B cell (primary cell): ENCODE measurements around the gene CHAC1. TPM values are rescaled to one million over a fixed set of nuclear protein-coding genes. Genes with fewer than 3 reads are reported as not detected.

Experiments
- ATAC-seq: fragments of 200-7000 bp; cut with Tn5 transposase; one replicate; pipeline ENCODE4 v1.10.0; 2021; ENCODE audit warnings: low read depth, mild to moderate bottlenecking, moderate number of reproducible peaks, moderate library complexity
- CTCF ChIA-PET: fragments of 350-600 bp; sonication (Branson Sonifier 250); formaldehyde crosslinking; loops from one replicate; lab custom pipeline; 2021; ENCODE audit warnings: antibody characterized with exemption, inconsistent platforms; lab: Charles Lee
- POLR2A ChIA-PET: fragments of 350-600 bp; sonication (Branson Sonifier 250); formaldehyde crosslinking; loops from one replicate; lab custom pipeline; 2021; ENCODE audit warnings: antibody characterized with exemption; lab: Charles Lee
- DNase-seq: peaks from one replicate; pipeline ENCODE4 v3.0.0; 2013
- H2AFZ ChIP-seq: 2 replicates; pipeline ENCODE4 v1.6.1; 2012; ENCODE audit warnings: mild to moderate bottlenecking, low read depth, low read length; ENCODE audit not compliant: insufficient read depth, poor library complexity, severe bottlenecking
- H3K27ac ChIP-seq, 2 donors: 1 replicate in 1 of 2; 2 replicates in 1 of 2; pipeline ENCODE4 v1.5.1; 2012 to 2013; ENCODE audit warnings: low read length in 2 of 2, mild to moderate bottlenecking in 2 of 2, moderate library complexity in 1 of 2
- H3K27me3 ChIP-seq, 4 experiments: fragments of 200-600 bp in 1 of 4; sonication (generic) in 1 of 4; replicated peaks in 1 of 4; 1 replicate in 2 of 4; 2 replicates in 2 of 4; pipeline versions ENCODE4 v1.6.1 to v1.7.0; 2013 to 2016; ENCODE audit warnings: low read length in 3 of 4, mild to moderate bottlenecking in 2 of 4, mixed read lengths in 1 of 4, moderate library complexity in 1 of 4; ENCODE audit not compliant: insufficient read depth in 4 of 4, control insufficient read depth in 3 of 4; ENCODE audit errors: control extremely low read depth in 1 of 4
- H3K36me3 ChIP-seq, 2 experiments: replicated peaks in 1 of 2; 1 replicate in 1 of 2; 2 replicates in 1 of 2; pipeline versions ENCODE4 v1.6.1 to v1.7.1; 2013; ENCODE audit warnings: low read length in 1 of 2; ENCODE audit not compliant: insufficient read depth in 2 of 2, control insufficient read depth in 1 of 2; ENCODE audit errors: control extremely low read depth in 1 of 2, extremely low read depth in 1 of 2
- H3K4me1 ChIP-seq, 2 donors: fragments of 200-600 bp in 1 of 2; sonication (generic) in 1 of 2; 1 replicate in 1 of 2; 2 replicates in 1 of 2; pipeline versions ENCODE4 v1.5.1 to v1.6.1; 2013 to 2017; ENCODE audit warnings: low read length in 2 of 2; ENCODE audit not compliant: control insufficient read depth in 2 of 2, insufficient read depth in 2 of 2
- H3K4me2 ChIP-seq: replicated peaks from 2 replicates; pipeline ENCODE3; 2012; ENCODE audit warnings: mild to moderate bottlenecking, low read depth, low read length; ENCODE audit not compliant: poor library complexity, severe bottlenecking
- H3K4me3 ChIP-seq, 5 experiments: fragments of 200-600 bp in 1 of 5; sonication (generic) in 1 of 5; 1 replicate in 3 of 5; 2 replicates in 2 of 5; pipeline versions ENCODE4 v1.5.1 to v1.7.0; 2011 to 2016; ENCODE audit warnings: low read length in 4 of 5, mild to moderate bottlenecking in 4 of 5, low read depth in 2 of 5, control low read depth in 1 of 5, moderate library complexity in 1 of 5; ENCODE audit not compliant: insufficient read depth in 1 of 5; ENCODE audit errors: control extremely low read depth in 1 of 5, extremely low read depth in 1 of 5
- H3K79me2 ChIP-seq: fragments of 200-600 bp; sonication (generic); one replicate; pipeline ENCODE4 v1.6.0; 2016; ENCODE audit warnings: low read length; ENCODE audit not compliant: control insufficient read depth, insufficient read depth
- H3K9ac ChIP-seq: fragments of 200-600 bp; sonication (generic); 2 replicates; pipeline ENCODE4 v1.6.1; 2017; ENCODE audit warnings: mild to moderate bottlenecking, low read length, moderate library complexity
- H3K9me3 ChIP-seq, 3 donors: one replicate each; pipeline versions ENCODE4 v1.6.1 to v1.7.1; 2013; ENCODE audit warnings: low read length in 2 of 3; ENCODE audit not compliant: control insufficient read depth in 2 of 3, insufficient read depth in 1 of 3; ENCODE audit errors: control extremely low read depth in 1 of 3
- H4K20me1 ChIP-seq: 2 replicates; pipeline ENCODE4 v1.6.0; 2012; ENCODE audit warnings: mild to moderate bottlenecking, low read length; ENCODE audit not compliant: insufficient read depth, control insufficient read depth, poor library complexity, severe bottlenecking
- H3K27ac Mint-ChIP-seq: one replicate; pipeline ENCODE4 v1.8.0; 2021; ENCODE audit warnings: mixed read lengths
- H3K27me3 Mint-ChIP-seq: one replicate; pipeline ENCODE4 v1.8.0; 2021; ENCODE audit warnings: mixed read lengths
- H3K4me1 Mint-ChIP-seq: one replicate; pipeline ENCODE4 v1.8.0; 2021; ENCODE audit warnings: mixed read lengths
- H3K4me3 Mint-ChIP-seq: one replicate; pipeline ENCODE4 v1.8.0; 2021; ENCODE audit warnings: mixed read lengths
- H3K9me3 Mint-ChIP-seq: one replicate; pipeline ENCODE4 v1.8.0; 2022; ENCODE audit warnings: mixed read lengths; ENCODE audit not compliant: insufficient read depth
- EZH2 ChIP-seq: IDR thresholded peaks from 2 replicates; pipeline ENCODE4 v1.6.1; 2012; ENCODE audit warnings: borderline replicate concordance, low read depth, mild to moderate bottlenecking, moderate library complexity, low read length; ENCODE audit not compliant: insufficient read depth, poor library complexity, severe bottlenecking
- WGBS: methylation state at CpG from one replicate; pipeline ENCODE4 v1.1.5; 2013; ENCODE audit warnings: missing lambda C conversion rate; ENCODE audit not compliant: insufficient coverage; 5-methylcytosine and 5-hydroxymethylcytosine counted together
- intact Hi-C: fragments of 100-400 bp; cut with micrococcal nuclease; formaldehyde crosslinking; loops from one replicate; pipeline ENCODE4 v1.10.0; 2022
- polyA plus RNA-seq: library from polyadenylated mRNA; depleted of rRNA; stranded (reverse); fragments of >200 nt; gene quantifications from 2 replicates; pipeline ENCODE4 v1.2.3, GENCODE V29; 2012
- total RNA-seq, 2 donors: library from RNA; stranded (reverse); fragments of 120-200 nt in 1 of 2; gene quantifications; 1 replicate in 1 of 2; 2 replicates in 1 of 2; pipeline versions ENCODE4 v1.2.3 to v1.2.4, GENCODE V29; 2013 to 2022
- TF ChIP-seq, protein P1 (sequence below): fragments of 200-600 bp; IDR thresholded peaks from one replicate; pipeline ENCODE4 v1.8.0; 2022; ENCODE audit warnings: antibody characterized with exemption, mild to moderate bottlenecking

The CHAC1 gene
- total and polyA plus RNA-seq, 2 donors (not counting 1 experiment from before 2014, with no cell fraction given) = 0.81 to 3.6 TPM

DNA sequence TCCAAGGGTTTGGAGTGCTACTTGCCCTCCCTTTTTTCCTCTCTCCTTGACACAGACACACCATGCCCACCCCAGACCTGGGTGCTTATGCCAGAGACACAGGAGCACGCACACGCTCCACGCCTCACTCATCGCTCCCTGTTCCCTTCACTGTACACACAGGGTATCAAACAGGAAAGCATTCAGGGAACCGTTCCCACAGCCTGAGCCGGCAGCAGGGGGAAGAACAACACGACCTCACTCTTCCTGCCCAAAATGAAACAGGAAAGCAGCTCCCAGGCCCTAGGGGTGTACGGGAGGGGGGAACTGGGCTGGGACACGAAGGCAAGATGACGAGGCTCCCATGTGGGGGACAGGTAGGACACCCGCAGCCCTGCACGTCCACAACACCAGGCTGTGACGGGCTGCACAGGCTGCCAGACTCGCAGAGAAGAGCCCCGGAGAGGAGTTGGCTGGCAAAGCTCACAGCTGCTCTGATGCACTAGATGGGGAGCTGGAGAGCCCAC, 12.9 kb upstream of the CHAC1 start:
- no peak overlapping the region for H3K9ac ChIP-seq
- CTCF ChIA-PET = interaction anchor here (0.6 to 5.7 kb wide), 11 partner anchors 11 to 308 kb away, joined by 3 to 69 read pairs (median 9); partner anchors contain the start of genes CHAC1, DLL4 and VPS18
- DNase-seq = peak; percentile 35

More for the DNA sequence above, 12.9 kb upstream of the CHAC1 start:
- H3K79me2 ChIP-seq = no peaks in the 10 kb centered on the region
- Mint-ChIP-seq H3K4me3 (peak overlapping the region; percentile 75), H3K27ac (peak overlapping the region; percentile 75), H3K27me3 (no peaks in the 10 kb centered on the region), H3K9me3 (no peaks in the 10 kb centered on the region), H3K4me1 (peaks cover 36% of the 10 kb centered on the region)
- peaks cover 31 to 35% of the 10 kb centered on the region in 2 donors for H3K4me1 ChIP-seq
- no peaks in the 10 kb centered on the region for H3K27me3 ChIP-seq
- POLR2A ChIA-PET = interaction anchor here (4.0 kb wide), 1 partner anchor 13 kb away, joined by 20 read pairs; the partner anchor contains the start of gene CHAC1
- H3K27ac ChIP-seq = peak overlapping the region in 1 of 2 donors; percentile 32
- H3K9me3 ChIP-seq = no peaks in the 10 kb centered on the region
- intact Hi-C loops = loop anchor here (2.0 to 5.0 kb wide), 2 partner anchors 14 to 82 kb away; no protein-coding TSS in a partner anchor
- no peaks in the 10 kb centered on the region for H3K36me3 ChIP-seq
- 15% methylated on average over 12 of the region's 15 CpGs for WGBS
- no peak overlapping the region for H3K4me3 ChIP-seq
- no peak for ATAC-seq
- TF ChIP-seq, protein P1, sequence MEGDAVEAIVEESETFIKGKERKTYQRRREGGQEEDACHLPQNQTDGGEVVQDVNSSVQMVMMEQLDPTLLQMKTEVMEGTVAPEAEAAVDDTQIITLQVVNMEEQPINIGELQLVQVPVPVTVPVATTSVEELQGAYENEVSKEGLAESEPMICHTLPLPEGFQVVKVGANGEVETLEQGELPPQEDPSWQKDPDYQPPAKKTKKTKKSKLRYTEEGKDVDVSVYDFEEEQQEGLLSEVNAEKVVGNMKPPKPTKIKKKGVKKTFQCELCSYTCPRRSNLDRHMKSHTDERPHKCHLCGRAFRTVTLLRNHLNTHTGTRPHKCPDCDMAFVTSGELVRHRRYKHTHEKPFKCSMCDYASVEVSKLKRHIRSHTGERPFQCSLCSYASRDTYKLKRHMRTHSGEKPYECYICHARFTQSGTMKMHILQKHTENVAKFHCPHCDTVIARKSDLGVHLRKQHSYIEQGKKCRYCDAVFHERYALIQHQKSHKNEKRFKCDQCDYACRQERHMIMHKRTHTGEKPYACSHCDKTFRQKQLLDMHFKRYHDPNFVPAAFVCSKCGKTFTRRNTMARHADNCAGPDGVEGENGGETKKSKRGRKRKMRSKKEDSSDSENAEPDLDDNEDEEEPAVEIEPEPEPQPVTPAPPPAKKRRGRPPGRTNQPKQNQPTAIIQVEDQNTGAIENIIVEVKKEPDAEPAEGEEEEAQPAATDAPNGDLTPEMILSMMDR = no peak
- no peak for TF ChIP-seq EZH2
- H4K20me1 ChIP-seq = no peaks in the 10 kb centered on the region
- peak overlapping the region; percentile 96 for H2AFZ ChIP-seq
- peak overlapping the region; percentile 99 for H3K4me2 ChIP-seq
